Stimulated activated CD8-positive, alpha-beta memory T cell treated with anti-CD3 and anti-CD28 coated beads, Interleukin-2, amount 100 ng/mL, for 1 hour (primary cell): ENCODE results near the gene PLCE1.

Source experiments
- DNase-seq, 2 donors: peaks; one replicate each; pipeline ENCODE4 v3.0.0-alpha.2; 2020; ENCODE audit warnings: low read depth in 2 of 2

The PLCE1 gene

DNA sequence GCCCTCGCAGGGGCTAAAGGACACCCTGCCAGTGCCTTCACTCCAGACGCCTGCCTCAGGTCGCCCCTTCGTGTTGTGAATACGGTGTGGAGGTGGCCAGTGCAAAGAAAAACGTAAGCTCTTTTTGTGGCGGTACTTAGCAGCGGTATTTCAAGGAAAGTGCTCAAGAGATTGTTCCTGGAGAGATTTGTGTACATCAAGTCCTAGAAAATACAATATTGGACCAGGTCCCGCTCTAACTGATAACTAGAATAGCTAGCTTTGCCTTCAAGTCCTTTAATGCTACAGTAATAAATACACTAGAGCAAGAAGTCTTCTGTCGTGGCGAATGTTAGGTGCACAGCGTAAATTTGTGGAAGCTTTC is 689 bp downstream of the PLCE1 start:
- DNase-seq, result no peak

GRCh38 chr10:93995182-93995581 is 1.5 kb downstream of the PLCE1 start:
- DNase-seq, result no peak

DNA sequence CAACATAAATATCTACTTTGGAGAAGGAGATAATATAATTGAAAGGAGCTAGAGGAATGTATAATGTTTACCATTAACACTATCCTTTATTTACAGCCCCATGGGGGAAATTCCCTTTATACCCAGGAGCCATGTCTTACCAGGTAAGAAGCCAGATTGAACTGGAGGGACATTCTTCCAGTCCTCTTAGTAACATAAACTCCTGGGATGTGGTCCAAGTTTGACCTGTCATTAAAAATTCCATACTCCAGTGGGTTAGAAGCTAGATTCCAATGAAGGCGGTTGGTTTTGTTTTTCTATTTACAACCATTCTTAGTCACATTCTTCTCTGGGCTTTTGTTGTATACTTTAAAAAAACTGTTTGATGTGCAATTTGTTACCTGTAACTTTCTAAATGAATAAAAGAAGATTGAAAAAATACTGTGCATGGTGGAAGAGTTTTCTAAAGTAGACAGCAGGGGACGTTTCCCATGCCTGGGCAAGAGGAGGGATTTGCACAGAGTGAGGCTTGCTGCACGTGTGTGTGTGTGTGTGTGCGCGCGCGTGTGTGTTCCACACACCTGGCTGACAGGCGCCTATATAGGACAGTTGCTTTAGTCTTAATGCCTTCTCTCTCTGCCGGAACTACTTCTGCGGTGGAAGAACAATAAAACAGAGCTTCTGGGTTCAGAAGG is 2.0 kb downstream of the PLCE1 start:
- no peak for DNase-seq

DNA sequence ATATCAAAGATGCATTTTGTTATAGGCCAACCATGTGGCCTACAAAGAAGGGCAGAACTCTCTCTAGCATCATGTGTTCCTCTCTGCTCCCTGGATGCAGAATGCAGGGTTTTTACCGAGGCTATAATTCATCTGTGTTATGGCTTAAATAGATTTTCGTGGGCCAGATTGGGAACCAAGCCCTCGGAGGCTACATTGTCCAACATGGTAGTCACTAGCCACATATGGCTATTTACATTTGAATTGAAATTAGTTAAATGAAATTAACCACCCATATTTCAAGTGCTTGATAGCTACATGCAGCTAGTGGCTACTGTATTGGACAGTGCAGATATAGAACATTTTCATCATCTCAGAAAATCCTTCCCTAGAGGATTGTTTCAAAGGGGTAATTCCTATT is 2.8 kb downstream of the PLCE1 start:
- no peak for DNase-seq

DNA sequence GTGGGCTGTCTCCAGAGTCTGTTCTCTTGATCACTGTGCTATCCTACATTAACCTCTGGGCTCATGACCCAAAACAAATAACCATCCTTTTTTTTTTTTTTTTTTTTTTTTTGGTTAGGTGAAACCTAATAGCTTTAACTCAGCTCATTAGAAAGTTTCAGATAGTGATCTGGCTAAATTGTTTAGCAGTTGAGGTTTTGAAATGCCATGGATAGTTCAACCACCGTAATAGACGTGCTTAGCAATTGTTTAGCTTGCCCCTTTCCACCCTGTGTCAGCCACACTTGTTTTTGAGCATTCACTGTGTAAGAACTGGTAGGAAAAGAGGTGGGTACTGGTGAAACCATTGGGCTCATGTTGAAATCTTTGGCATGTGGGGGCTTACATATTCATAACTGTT is 3.8 kb downstream of the PLCE1 start:
- no peak for DNase-seq

DNA sequence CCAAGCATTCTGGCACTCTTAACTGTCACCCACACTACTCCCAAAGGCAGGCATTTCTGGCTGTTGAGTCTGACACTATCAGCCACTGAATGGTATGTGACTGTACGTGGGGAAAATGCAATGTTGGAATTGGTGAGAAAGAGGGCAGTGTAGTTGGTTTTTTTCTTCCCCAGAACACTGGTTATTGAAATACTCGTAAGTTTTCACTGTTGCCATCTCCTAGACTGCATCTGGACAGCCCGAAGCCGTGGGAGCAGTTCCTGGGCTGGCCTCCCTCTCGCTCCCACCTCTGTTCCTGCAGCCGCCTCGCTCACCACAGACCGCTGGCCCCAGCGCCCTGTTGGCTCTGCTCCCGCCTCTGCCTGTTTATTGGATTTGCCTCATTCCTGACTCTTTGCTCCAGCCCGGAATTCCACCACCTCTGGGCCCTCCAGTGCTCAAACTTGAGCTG is 5.7 kb downstream of the PLCE1 start:
- no peak for DNase-seq

DNA sequence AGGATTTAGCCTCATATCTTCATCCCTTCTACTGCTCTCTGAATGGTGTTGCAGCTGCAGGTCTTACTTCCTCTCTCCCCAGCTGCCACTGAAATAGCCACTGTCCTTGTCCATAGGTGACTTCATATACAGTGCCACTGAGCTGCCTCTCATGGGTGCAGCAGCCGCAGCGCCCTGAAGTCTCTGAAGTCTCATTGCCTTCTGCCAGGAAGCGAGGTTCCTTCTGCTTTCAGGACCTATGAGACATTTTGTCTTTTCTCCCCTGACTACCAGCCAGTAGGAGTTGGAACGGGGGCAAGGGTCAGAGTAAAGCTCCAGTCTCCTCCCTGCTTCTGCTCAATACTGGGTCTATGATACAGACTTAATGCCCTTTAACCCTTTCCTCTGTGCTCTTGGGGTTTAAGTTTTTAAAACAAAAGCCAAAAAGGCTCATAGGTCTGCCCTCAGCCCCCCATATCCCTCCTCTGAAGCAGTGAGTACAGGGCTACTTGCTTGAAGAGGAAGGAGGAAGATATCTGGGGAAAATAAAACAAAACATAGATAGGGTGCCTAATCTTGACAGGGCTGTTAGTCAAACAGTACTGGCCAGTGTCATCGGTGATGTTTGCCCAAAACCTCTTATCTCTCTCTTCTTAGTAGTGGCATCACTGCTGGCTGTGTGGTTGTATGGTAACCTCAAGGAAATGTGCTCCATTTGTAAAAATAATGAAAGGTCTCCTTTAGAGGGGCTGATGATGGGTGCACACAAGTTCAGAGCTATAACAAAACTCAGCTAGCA is 7.1 kb downstream of the PLCE1 start:
- DNase-seq, result no peak

GRCh38 chr10:94001416-94001810 is 7.7 kb downstream of the PLCE1 start:
- DNase-seq, result no peak

- no peak for DNase-seq
These were observed 8.4 kb downstream of the PLCE1 start for GRCh38 chr10:94002156-94002555.

- DNase-seq, result no peak
These were observed 9.8 kb downstream of the PLCE1 start for GRCh38 chr10:94003488-94003887.

DNA sequence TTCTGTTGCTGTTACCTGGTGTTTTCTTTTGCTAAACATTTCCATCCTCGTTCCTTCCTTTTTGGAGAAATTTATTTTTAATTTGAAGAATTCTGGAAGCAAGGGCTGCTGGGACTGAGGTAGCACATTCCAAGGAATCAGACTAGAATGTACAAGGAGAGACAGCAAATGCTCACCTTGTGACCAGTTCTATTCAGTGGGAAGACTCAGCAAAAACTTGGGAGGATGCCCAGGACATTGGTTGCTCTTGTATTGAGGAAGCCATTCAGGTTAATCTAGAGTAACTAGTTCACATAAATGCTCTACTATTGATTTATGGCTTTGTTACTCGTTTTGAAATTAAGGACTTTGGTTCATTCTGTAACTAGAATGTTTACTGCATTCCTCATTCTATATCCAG is 11.3 kb downstream of the PLCE1 start:
- DNase-seq, result no peak

- DNase-seq, result no peak
These were observed 13.1 kb downstream of the PLCE1 start for GRCh38 chr10:94006591-94007550.

- no peak for DNase-seq
These were observed 14.8 kb downstream of the PLCE1 start for GRCh38 chr10:94008526-94008925.

- DNase-seq, result no peak
These were observed 16.4 kb downstream of the PLCE1 start for GRCh38 chr10:94010116-94010515.

DNA sequence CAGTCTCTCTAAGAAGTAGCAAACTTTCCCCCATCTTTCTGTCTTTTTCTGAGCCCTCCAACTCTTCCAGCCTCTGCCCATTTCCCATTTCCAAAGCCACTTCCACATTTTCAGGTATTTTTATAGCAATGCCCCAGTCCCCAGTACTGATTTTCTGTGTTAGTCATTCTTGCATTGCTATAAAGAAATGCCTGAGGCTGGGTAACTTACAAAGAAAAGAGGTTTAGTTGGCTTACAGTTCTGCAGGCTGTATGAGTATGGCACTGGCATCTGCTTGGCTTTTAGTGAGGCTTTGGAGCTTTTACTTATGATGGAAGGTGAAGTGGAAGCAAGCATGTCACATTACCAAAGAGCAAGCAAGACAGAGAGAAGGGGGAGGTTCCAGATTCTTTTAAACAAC is 17.2 kb downstream of the PLCE1 start:
- no peak for DNase-seq

DNA sequence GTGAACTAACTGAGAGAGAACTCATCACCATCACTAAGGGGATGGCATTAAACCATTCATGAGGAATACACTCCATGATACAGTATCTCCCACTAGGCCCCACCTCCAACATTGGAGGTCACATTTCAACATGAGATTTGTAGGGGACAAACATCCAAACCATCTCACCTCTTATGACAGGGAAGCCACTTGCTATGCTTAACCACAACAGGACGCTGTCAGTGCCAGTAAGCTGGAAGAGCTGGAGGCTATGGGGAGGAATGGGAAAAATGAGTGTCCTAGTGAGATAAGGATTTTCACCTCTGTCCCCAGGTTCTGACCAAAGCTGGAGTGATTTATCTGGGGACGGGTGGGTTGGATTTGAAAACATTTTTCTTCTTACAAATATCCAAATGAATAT is 17.6 kb downstream of the PLCE1 start:
- no peak for DNase-seq

GRCh38 chr10:94012834-94013233 is 19.1 kb downstream of the PLCE1 start:
- no peak for DNase-seq

DNA sequence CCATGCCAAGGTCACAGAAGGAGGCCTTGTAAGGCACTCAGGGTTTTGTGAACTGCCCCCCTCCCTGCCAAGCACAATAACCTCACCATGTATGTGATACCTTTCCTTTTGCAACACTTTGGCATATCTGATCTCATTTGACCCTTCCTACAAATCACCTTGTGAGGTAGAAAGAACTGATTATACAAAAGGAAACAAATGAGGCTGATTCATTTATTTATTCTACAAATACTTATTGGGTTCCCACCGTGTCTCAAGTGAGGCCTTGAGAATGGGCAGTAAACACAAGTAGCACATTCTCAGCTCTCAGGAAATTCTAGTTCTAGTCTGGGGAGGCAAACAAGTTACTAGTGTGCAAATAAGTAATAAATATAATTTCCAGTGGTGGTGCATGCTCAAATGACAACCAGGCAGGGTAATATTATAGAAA is 19.6 kb downstream of the PLCE1 start:
- DNase-seq, result no peak

GRCh38 chr10:94014304-94014703 is 20.6 kb downstream of the PLCE1 start:
- DNase-seq, result no peak

DNA sequence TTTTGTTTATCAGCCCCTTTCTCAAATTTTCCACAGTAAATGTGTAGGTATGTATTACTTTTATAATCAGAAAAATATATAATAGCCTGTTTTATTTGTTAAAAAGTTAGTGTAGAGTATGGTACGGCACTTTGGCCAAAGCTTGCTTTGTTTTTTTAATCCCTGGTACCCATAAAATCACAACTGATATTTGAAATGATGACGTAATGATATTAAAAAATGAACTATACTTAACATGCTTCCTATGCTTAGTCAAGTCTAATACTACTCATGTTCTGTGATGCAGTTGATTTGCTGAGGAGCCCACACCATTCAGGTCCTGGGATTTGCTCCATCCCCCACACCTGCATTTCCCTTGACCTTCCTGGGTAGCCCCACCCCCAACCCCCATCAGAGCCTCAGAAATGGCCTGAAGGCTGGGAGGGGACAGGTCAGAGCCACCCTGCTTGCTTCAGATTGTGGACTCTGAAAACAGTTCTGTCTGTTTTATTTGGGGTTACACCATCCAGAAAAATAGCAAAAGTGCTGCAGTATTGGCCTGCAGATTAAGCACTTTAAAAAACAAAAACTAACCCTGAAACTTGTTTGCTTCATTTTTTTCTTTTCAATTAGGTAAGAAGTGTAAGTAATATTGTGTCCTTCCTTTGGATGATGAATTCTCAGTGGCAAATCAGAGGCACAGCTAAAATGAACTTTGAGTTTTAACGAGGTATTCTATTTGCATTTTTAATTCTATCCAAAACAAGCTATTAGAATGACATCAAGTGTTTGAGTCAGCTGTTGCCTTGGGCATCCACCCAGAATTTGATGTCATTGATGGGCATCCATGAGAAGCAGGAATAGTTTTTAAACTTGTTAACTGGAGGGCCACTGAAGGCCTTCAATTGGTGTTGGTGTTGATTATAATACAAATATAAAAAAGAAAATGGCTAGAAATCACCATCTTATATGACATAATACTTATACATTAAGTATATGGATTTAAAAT is 23.3 kb downstream of the PLCE1 start:
- no peak for DNase-seq

- no peak for DNase-seq
These were observed 24.4 kb downstream of the PLCE1 start for GRCh38 chr10:94018107-94018506.
